ENCODE measurements around the gene CENPM.
A peak's percentile ranks its signal among the peaks of the same experiment; 100 is the strongest.

Gene CENPM

GRCh38 chr22:41920271-41920976, 26.5 kb downstream of the CENPM start:
- TF ChIP-seq, protein P1, sequence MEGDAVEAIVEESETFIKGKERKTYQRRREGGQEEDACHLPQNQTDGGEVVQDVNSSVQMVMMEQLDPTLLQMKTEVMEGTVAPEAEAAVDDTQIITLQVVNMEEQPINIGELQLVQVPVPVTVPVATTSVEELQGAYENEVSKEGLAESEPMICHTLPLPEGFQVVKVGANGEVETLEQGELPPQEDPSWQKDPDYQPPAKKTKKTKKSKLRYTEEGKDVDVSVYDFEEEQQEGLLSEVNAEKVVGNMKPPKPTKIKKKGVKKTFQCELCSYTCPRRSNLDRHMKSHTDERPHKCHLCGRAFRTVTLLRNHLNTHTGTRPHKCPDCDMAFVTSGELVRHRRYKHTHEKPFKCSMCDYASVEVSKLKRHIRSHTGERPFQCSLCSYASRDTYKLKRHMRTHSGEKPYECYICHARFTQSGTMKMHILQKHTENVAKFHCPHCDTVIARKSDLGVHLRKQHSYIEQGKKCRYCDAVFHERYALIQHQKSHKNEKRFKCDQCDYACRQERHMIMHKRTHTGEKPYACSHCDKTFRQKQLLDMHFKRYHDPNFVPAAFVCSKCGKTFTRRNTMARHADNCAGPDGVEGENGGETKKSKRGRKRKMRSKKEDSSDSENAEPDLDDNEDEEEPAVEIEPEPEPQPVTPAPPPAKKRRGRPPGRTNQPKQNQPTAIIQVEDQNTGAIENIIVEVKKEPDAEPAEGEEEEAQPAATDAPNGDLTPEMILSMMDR (IDR thresholded peaks at IDR 0.05; ENCODE audit: extremely low read depth, missing control alignments) = no peak
- no peak for DNase-seq (ENCODE audit: low spot score)

DNA sequence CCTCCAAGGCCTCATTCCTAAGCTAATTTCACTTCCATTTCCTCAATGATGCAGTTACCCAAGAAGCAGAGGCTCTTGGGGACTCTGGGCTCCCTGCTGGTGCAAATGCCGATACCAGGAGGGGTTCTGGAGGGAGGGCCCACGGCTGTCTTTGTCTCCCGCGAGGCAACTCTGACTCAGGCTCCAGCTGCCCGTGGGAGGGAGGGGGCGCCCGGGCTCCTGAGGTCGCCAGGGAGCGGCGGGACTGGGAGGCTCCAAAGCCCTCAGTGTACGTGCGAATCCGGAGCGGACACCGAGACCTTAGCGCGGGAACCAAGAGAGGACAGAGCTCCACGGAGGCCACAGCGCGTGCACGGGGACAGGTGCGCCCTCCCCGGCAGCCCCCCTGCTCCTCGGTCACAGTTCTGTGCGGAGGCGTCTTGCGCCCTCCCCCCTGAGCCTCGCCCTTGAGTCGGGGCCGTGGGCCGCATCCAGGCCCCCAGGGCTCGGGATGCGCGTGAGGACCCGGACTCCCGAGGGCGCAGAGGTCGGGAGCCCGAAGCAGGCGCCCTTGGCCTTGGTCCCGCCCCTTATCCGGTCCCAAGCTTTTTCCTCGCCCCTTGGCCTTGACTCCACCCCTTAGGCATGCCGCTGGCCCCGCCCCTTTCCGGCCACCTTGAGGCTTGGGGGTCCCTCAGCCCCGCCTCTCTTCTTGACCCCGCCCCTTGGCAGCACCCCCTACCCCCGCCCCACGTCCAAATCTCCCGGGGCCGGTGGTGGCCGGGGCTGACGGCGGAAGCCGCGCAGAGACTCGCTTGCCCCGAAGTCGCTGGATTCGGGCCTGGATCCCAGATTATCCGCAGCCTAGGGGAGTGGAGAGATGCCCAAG, 27.4 kb downstream of the CENPM start:
- DNase-seq (ENCODE audit: low spot score) = peak; percentile 91
- TF ChIP-seq, protein P1 (IDR thresholded peaks at IDR 0.05; ENCODE audit: extremely low read depth, missing control alignments) = no peak

GRCh38 chr22:41917903-41918791, 28.8 kb downstream of the CENPM start:
- TF ChIP-seq, protein P1 (IDR thresholded peaks at IDR 0.05; ENCODE audit: extremely low read depth, missing control alignments) = no peak
- DNase-seq (ENCODE audit: low spot score) = no peak

DNA sequence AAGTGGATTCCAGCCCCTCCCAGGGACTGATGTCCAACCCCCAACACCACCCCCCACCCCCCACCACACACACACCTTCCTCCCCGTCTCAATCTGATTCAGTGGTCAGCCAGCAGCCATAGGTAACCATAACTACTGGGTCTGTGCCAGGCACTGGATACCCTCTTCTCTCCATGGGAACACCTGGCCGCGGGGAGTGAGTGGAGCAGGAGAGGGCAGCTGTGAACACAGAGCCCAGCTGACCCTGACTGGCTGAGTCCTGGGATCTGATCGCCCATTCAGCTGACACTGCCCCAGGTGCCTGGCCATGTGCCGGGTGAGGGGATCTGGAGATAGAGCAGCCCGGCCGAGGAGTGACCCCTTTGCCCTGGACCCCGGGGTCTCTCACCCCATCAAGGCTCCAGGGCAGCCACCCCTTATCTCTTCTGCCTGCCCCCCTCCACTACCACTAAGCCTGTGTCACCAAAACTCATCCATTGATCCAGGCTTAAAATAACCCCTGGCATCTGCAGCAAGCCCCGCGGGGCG, 29.5 kb downstream of the CENPM start:
- no peak for DNase-seq (ENCODE audit: low spot score)
- TF ChIP-seq, protein P1 (IDR thresholded peaks at IDR 0.05; ENCODE audit: extremely low read depth, missing control alignments) = no peak

- TF ChIP-seq, protein P1 (IDR thresholded peaks at IDR 0.05; ENCODE audit: extremely low read depth, missing control alignments) = no peak
- no peak for DNase-seq (ENCODE audit: low spot score)
These were observed 30.1 kb downstream of the CENPM start for GRCh38 chr22:41916745-41917358.

DNA sequence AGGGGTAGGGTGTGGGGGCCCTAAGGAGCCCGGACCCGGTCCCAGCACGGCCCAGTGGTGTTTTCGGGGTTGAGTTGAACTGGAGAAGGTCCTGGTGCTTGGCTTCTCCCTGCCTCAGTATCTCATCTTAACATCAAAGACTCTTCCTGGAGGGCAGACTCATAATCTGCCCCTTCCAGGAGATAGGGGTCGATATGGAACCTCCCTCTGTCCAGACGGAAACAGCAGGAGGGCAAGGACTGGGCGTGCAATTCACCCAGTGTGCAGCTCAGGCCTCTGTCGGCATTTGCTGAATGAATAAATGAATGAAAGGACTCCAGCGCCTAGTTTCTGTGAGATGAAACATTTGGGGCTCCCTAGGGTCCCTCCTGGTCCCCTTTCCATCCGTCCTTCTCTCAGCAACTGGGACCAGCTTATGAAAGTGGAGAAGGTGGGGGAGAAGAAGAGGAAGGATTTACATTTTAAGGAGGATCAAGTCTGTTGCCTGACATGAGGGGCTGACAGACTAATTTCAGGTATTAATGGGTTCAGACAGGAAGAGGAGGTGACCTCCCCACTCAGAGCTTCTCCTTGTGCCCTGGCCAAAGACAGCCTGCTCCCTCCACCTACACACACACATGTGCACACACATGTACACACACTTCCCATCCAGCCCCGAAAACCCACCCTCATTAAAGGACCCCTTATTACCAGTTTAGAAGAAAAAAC, 31.0 kb downstream of the CENPM start:
- DNase-seq (ENCODE audit: low spot score) = no peak
- TF ChIP-seq, protein P1 (IDR thresholded peaks at IDR 0.05; ENCODE audit: extremely low read depth, missing control alignments) = no peak
